ENCODE measurements around the gene PDZD4.

DNA sequence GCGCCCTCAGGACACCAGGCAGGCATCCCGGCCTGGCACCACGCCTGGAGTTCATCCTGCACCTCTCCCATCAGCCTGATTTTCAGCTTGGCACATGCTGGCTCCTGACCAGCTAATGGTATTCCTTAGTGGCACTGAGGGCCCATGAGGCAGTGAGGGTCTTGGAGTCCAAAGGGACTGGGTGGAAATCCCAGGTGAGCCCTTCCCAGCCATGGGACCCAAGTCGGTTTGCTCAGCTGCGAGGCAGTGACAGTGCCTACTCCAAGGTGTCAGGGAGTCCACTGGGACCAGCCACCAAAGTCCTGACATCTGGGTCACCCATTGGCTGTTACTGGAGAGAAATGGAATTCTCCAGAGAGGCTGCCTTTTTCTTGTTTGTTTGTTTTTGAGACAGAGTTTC is 31.0 kb downstream of the PDZD4 start:
- TF ChIP-seq TAF1 (conservative IDR thresholded peaks at IDR 0.05) = no peak
- TF ChIP-seq SP1 (IDR thresholded peaks at IDR 0.05) = no peak
- no peak for TF ChIP-seq RAD21 (IDR thresholded peaks at IDR 0.05)
- TF ChIP-seq, protein P1, sequence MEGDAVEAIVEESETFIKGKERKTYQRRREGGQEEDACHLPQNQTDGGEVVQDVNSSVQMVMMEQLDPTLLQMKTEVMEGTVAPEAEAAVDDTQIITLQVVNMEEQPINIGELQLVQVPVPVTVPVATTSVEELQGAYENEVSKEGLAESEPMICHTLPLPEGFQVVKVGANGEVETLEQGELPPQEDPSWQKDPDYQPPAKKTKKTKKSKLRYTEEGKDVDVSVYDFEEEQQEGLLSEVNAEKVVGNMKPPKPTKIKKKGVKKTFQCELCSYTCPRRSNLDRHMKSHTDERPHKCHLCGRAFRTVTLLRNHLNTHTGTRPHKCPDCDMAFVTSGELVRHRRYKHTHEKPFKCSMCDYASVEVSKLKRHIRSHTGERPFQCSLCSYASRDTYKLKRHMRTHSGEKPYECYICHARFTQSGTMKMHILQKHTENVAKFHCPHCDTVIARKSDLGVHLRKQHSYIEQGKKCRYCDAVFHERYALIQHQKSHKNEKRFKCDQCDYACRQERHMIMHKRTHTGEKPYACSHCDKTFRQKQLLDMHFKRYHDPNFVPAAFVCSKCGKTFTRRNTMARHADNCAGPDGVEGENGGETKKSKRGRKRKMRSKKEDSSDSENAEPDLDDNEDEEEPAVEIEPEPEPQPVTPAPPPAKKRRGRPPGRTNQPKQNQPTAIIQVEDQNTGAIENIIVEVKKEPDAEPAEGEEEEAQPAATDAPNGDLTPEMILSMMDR (IDR thresholded peaks at IDR 0.05; ENCODE audit: low read depth, low read length, missing input control) = no peak
- TF ChIP-seq, protein P2, sequence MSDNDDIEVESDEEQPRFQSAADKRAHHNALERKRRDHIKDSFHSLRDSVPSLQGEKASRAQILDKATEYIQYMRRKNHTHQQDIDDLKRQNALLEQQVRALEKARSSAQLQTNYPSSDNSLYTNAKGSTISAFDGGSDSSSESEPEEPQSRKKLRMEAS (IDR thresholded peaks at IDR 0.05) = no peak
- TF ChIP-seq, protein P3, sequence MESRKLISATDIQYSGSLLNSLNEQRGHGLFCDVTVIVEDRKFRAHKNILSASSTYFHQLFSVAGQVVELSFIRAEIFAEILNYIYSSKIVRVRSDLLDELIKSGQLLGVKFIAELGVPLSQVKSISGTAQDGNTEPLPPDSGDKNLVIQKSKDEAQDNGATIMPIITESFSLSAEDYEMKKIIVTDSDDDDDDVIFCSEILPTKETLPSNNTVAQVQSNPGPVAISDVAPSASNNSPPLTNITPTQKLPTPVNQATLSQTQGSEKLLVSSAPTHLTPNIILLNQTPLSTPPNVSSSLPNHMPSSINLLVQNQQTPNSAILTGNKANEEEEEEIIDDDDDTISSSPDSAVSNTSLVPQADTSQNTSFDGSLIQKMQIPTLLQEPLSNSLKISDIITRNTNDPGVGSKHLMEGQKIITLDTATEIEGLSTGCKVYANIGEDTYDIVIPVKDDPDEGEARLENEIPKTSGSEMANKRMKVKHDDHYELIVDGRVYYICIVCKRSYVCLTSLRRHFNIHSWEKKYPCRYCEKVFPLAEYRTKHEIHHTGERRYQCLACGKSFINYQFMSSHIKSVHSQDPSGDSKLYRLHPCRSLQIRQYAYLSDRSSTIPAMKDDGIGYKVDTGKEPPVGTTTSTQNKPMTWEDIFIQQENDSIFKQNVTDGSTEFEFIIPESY (IDR thresholded peaks at IDR 0.05) = no peak
- TF ChIP-seq EGR1 (IDR thresholded peaks at IDR 0.05; ENCODE audit: low read depth in 2 of 2) = no peak
- TF ChIP-seq, protein P4, sequence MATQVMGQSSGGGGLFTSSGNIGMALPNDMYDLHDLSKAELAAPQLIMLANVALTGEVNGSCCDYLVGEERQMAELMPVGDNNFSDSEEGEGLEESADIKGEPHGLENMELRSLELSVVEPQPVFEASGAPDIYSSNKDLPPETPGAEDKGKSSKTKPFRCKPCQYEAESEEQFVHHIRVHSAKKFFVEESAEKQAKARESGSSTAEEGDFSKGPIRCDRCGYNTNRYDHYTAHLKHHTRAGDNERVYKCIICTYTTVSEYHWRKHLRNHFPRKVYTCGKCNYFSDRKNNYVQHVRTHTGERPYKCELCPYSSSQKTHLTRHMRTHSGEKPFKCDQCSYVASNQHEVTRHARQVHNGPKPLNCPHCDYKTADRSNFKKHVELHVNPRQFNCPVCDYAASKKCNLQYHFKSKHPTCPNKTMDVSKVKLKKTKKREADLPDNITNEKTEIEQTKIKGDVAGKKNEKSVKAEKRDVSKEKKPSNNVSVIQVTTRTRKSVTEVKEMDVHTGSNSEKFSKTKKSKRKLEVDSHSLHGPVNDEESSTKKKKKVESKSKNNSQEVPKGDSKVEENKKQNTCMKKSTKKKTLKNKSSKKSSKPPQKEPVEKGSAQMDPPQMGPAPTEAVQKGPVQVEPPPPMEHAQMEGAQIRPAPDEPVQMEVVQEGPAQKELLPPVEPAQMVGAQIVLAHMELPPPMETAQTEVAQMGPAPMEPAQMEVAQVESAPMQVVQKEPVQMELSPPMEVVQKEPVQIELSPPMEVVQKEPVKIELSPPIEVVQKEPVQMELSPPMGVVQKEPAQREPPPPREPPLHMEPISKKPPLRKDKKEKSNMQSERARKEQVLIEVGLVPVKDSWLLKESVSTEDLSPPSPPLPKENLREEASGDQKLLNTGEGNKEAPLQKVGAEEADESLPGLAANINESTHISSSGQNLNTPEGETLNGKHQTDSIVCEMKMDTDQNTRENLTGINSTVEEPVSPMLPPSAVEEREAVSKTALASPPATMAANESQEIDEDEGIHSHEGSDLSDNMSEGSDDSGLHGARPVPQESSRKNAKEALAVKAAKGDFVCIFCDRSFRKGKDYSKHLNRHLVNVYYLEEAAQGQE (IDR thresholded peaks at IDR 0.05) = no peak
- no peak for TF ChIP-seq FOXA1 (IDR thresholded peaks at IDR 0.05)
- no peak for TF ChIP-seq GABPA (IDR thresholded peaks at IDR 0.05 in 1 of 2, conservative IDR thresholded peaks at IDR 0.05 in 1 of 2)
- TF ChIP-seq, protein P5, sequence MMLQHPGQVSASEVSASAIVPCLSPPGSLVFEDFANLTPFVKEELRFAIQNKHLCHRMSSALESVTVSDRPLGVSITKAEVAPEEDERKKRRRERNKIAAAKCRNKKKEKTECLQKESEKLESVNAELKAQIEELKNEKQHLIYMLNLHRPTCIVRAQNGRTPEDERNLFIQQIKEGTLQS (IDR thresholded peaks at IDR 0.05) = no peak
- no peak for TF ChIP-seq NR2F2 (IDR thresholded peaks at IDR 0.05)
- TF ChIP-seq RXRA (IDR thresholded peaks at IDR 0.05) = no peak
- no peak for TF ChIP-seq JUND (IDR thresholded peaks at IDR 0.05)

All from liver (tissue), 3 donors.